HepG2 (cell line): ENCODE results near the gene UNC5B. TPM values are rescaled to one million over a fixed set of nuclear protein-coding genes. Genes with fewer than 3 reads are reported as not detected.
A peak's percentile ranks its signal among the peaks of the same experiment; 100 is the strongest.

Experiments used
- CEBPG ChIP-seq: IDR thresholded peaks from 2 replicates; pipeline ENCODE4 v1.6.1; 2016
- EHMT2 ChIP-seq: fragments of 200-600 bp; sonication (generic); IDR thresholded peaks from 2 replicates; pipeline ENCODE4 v1.7.0; 2017; ENCODE audit warnings: antibody characterized with exemption, low read depth, low read length, borderline replicate concordance
- FOSL2 ChIP-seq: sonication (generic); formaldehyde crosslinking; IDR thresholded peaks from 2 replicates; pipeline ENCODE4 v1.4.0; 2020; ENCODE audit warnings: missing genetic modification reagents
- KDM1A ChIP-seq: IDR thresholded peaks from 2 replicates; pipeline ENCODE4 v1.6.1; 2016; ENCODE audit warnings: missing compliant biosample characterization
- KLF6 ChIP-seq: IDR thresholded peaks from 2 replicates; pipeline ENCODE4 v1.8.0; 2016; ENCODE audit warnings: missing biosample characterization, missing genetic modification reagents
- MTA3 ChIP-seq: sonication (generic); formaldehyde crosslinking; IDR thresholded peaks from 2 replicates; pipeline ENCODE4 v1.4.0; 2020; ENCODE audit warnings: missing genetic modification reagents
- NCOA5 ChIP-seq: sonication (generic); formaldehyde crosslinking; IDR thresholded peaks from 2 replicates; pipeline ENCODE4 v1.4.0; 2020; ENCODE audit warnings: missing genetic modification reagents
- NR2C2 ChIP-seq: sonication (generic); formaldehyde crosslinking; IDR thresholded peaks from 2 replicates; pipeline ENCODE4 v1.4.0; 2020; ENCODE audit warnings: missing genetic modification reagents, mild to moderate bottlenecking, moderate library complexity, borderline replicate concordance
- SMAD1 ChIP-seq: sonication (generic); formaldehyde crosslinking; IDR thresholded peaks from 2 replicates; pipeline ENCODE4 v1.4.0; 2020; ENCODE audit warnings: missing genetic modification reagents, low read depth, mild to moderate bottlenecking, borderline replicate concordance
- THAP11 ChIP-seq: IDR thresholded peaks from 2 replicates; pipeline ENCODE4 v1.6.1; 2016; ENCODE audit warnings: missing biosample characterization, missing genetic modification reagents
- ZFP36L2 ChIP-seq: sonication (generic); formaldehyde crosslinking; IDR thresholded peaks from 2 replicates; pipeline ENCODE4 v1.4.0; 2020; ENCODE audit warnings: missing genetic modification reagents
- ZFY ChIP-seq: sonication (generic); formaldehyde crosslinking; IDR thresholded peaks from 2 replicates; pipeline ENCODE4 v1.4.0; 2020; ENCODE audit warnings: missing genetic modification reagents
- ZNF180 ChIP-seq: sonication (generic); formaldehyde crosslinking; IDR thresholded peaks from 2 replicates; pipeline ENCODE4 v1.4.0; 2020; ENCODE audit warnings: low read depth, missing genetic modification reagents, borderline replicate concordance
- ZNF331 ChIP-seq: sonication (generic); formaldehyde crosslinking; IDR thresholded peaks from 2 replicates; pipeline ENCODE4 v1.4.0; 2020; ENCODE audit warnings: missing genetic modification reagents
- ZNF530 ChIP-seq: sonication (generic); formaldehyde crosslinking; IDR thresholded peaks from 2 replicates; pipeline ENCODE4 v1.5.0; 2020; ENCODE audit warnings: low read depth, mild to moderate bottlenecking, missing genetic modification reagents
- ZNF775 ChIP-seq: sonication (generic); formaldehyde crosslinking; IDR thresholded peaks from 2 replicates; pipeline ENCODE4 v1.4.0; 2020; ENCODE audit warnings: missing genetic modification reagents, mild to moderate bottlenecking, moderate library complexity, borderline replicate concordance
- ZNF891 ChIP-seq: sonication (generic); formaldehyde crosslinking; IDR thresholded peaks from 2 replicates; pipeline ENCODE4 v1.5.0; 2020; ENCODE audit warnings: mild to moderate bottlenecking, missing genetic modification reagents
- ZSCAN21 ChIP-seq: sonication (generic); formaldehyde crosslinking; IDR thresholded peaks from 2 replicates; pipeline ENCODE4 v1.8.0; 2022; ENCODE audit warnings: mild to moderate bottlenecking, missing genetic modification reagents, moderate library complexity, borderline replicate concordance
- polyA plus RNA-seq, 8 experiments: library from polyadenylated mRNA; depleted of rRNA in 3 of 8; stranded (reverse) in 7 of 8; unstranded in 1 of 8; fragments of >200 nt; fragmentation: Illumina TruSeq in 4 of 8; extraction: Trizol in 4 of 8; gene quantifications; 2 replicates each; pipeline versions ENCODE4 v1.2.1 to v1.2.3, GENCODE V29; 2011 to 2016; ENCODE audit warnings: low read depth in 4 of 8, missing spikeins in 1 of 8, mixed read lengths in 1 of 8; ENCODE audit not compliant: insufficient read depth in 1 of 8
- total RNA-seq, 5 experiments: library from RNA; depleted of rRNA; stranded (reverse); fragments of >200 nt; fragmentation: Illumina TruSeq; extraction: Trizol; gene quantifications; 2 replicates each; pipeline ENCODE4 v1.2.3, GENCODE V29; 2016; ENCODE audit warnings: low read depth in 1 of 5
- TF ChIP-seq, protein P1 (sequence below): sonication (generic); formaldehyde crosslinking; IDR thresholded peaks from 2 replicates; pipeline ENCODE4 v1.4.0; 2020; ENCODE audit warnings: missing genetic modification reagents
- TF ChIP-seq, protein P2 (sequence below): sonication (generic); formaldehyde crosslinking; IDR thresholded peaks from 2 replicates; pipeline ENCODE4 v1.4.0; 2020; ENCODE audit warnings: missing genetic modification reagents, mild to moderate bottlenecking, borderline replicate concordance
- TF ChIP-seq, protein P3 (sequence below): sonication (generic); formaldehyde crosslinking; IDR thresholded peaks from 2 replicates; pipeline ENCODE4 v1.4.0; 2020; ENCODE audit warnings: missing genetic modification reagents, mild to moderate bottlenecking, borderline replicate concordance

The UNC5B gene
- total and polyA plus RNA-seq, 2 of the 13 experiments (the other 11 are each of a cell fraction or from before 2014, with no cell fraction given), result 0.07 TPM

DNA sequence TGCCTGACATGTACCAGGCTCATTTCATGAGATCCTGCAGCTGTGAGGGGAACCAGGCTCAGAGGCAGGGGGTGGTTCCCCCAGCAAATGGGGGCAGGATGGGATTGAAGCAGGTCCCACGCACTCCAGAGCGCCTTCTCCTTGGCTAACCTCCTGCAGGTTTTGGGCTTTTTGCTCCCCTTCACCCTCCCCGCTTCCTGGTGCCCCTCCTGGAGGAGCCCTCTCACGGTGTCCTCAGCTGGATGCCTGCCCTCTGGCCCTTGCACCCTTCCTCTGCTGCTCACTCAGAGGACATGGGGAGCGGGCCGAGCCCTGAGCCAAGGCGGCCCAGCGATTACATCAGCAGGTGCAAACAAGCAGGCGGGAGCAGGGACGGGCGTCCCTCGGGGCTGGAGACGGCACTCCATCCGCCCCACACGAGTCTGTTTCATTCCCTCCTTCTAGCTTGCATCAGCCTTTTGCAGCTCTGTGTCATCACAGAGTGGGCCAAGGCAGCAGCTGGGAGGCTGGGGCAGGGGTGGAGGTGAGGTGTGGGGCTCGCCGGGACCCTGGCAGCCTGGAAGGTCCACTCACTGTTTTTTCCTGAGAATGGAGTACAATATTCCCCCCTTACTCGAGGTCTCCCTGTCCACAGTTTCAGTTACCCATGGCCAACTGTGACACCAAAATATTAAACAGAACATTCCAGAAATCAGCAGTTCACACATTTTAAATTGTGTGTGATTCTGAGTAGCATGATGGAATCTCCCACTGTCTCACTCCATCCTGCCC lies 54.0 kb downstream of the UNC5B start (continued):
- TF ChIP-seq, protein P1, sequence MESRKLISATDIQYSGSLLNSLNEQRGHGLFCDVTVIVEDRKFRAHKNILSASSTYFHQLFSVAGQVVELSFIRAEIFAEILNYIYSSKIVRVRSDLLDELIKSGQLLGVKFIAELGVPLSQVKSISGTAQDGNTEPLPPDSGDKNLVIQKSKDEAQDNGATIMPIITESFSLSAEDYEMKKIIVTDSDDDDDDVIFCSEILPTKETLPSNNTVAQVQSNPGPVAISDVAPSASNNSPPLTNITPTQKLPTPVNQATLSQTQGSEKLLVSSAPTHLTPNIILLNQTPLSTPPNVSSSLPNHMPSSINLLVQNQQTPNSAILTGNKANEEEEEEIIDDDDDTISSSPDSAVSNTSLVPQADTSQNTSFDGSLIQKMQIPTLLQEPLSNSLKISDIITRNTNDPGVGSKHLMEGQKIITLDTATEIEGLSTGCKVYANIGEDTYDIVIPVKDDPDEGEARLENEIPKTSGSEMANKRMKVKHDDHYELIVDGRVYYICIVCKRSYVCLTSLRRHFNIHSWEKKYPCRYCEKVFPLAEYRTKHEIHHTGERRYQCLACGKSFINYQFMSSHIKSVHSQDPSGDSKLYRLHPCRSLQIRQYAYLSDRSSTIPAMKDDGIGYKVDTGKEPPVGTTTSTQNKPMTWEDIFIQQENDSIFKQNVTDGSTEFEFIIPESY, result peak; percentile 21; the same call in 1 of the 2 replicates
- TF ChIP-seq ZNF775, result no peak
- TF ChIP-seq EHMT2, result no peak
- peak; percentile 96 for TF ChIP-seq CEBPG (CRISPR knock-in tag)
- TF ChIP-seq ZNF331 (CRISPR knock-in tag), result peak; percentile 43; the same call in 1 of the 2 replicates
- peak; percentile 63 for TF ChIP-seq ZFY (CRISPR knock-in tag)
- TF ChIP-seq ZNF530, result no peak
- no peak for TF ChIP-seq ZSCAN21 (CRISPR knock-in tag)
- TF ChIP-seq, protein P2, sequence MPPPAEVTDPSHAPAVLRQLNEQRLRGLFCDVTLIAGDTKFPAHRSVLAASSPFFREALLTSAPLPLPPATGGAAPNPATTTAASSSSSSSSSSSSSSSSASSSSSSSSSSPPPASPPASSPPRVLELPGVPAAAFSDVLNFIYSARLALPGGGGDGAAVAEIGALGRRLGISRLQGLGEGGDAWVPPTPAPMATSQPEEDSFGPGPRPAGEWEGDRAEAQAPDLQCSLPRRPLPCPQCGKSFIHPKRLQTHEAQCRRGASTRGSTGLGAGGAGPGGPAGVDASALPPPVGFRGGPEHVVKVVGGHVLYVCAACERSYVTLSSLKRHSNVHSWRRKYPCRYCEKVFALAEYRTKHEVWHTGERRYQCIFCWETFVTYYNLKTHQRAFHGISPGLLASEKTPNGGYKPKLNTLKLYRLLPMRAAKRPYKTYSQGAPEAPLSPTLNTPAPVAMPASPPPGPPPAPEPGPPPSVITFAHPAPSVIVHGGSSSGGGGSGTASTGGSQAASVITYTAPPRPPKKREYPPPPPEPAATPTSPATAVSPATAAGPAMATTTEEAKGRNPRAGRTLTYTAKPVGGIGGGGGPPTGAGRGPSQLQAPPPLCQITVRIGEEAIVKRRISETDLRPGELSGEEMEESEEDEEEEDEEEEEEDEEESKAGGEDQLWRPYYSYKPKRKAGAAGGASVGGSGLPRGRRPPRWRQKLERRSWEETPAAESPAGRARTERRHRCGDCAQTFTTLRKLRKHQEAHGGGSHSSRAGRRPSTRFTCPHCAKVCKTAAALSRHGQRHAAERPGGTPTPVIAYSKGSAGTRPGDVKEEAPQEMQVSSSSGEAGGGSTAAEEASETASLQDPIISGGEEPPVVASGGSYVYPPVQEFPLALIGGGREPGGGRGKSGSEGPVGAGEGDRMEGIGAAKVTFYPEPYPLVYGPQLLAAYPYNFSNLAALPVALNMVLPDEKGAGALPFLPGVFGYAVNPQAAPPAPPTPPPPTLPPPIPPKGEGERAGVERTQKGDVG (CRISPR knock-in tag), result 0 out of 2 replicates have a peak, but pooled peaks have one; percentile 39
- peak; percentile 52; the same call in 1 of the 2 replicates for TF ChIP-seq KDM1A
- peak; percentile 73 for TF ChIP-seq THAP11 (CRISPR knock-in tag)
- TF ChIP-seq ZNF180 (CRISPR knock-in tag), result no peak
- TF ChIP-seq NR2C2, result peak; percentile 59
- TF ChIP-seq MTA3, result no peak
- TF ChIP-seq, protein P3, sequence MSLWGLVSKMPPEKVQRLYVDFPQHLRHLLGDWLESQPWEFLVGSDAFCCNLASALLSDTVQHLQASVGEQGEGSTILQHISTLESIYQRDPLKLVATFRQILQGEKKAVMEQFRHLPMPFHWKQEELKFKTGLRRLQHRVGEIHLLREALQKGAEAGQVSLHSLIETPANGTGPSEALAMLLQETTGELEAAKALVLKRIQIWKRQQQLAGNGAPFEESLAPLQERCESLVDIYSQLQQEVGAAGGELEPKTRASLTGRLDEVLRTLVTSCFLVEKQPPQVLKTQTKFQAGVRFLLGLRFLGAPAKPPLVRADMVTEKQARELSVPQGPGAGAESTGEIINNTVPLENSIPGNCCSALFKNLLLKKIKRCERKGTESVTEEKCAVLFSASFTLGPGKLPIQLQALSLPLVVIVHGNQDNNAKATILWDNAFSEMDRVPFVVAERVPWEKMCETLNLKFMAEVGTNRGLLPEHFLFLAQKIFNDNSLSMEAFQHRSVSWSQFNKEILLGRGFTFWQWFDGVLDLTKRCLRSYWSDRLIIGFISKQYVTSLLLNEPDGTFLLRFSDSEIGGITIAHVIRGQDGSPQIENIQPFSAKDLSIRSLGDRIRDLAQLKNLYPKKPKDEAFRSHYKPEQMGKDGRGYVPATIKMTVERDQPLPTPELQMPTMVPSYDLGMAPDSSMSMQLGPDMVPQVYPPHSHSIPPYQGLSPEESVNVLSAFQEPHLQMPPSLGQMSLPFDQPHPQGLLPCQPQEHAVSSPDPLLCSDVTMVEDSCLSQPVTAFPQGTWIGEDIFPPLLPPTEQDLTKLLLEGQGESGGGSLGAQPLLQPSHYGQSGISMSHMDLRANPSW (CRISPR knock-in tag), result no peak
- no peak for TF ChIP-seq NCOA5 (CRISPR knock-in tag)
- TF ChIP-seq FOSL2 (CRISPR knock-in tag), result peak; percentile 72
- TF ChIP-seq KLF6 (CRISPR knock-in tag), result peak; percentile 34; the same call in 1 of the 2 replicates
- TF ChIP-seq ZFP36L2, result no peak
- TF ChIP-seq SMAD1, result no peak
- TF ChIP-seq ZNF891 (CRISPR knock-in tag), result peak; percentile 63; the same call in 1 of the 2 replicates
